ENCODE measurements around the gene SERHL2.
"Not testable (repeated sequence)": the region's sequence is repeated elsewhere in the genome, so short reads cannot be mapped to it uniquely, and the experiment has no call there.

SERHL2 gene

DNA sequence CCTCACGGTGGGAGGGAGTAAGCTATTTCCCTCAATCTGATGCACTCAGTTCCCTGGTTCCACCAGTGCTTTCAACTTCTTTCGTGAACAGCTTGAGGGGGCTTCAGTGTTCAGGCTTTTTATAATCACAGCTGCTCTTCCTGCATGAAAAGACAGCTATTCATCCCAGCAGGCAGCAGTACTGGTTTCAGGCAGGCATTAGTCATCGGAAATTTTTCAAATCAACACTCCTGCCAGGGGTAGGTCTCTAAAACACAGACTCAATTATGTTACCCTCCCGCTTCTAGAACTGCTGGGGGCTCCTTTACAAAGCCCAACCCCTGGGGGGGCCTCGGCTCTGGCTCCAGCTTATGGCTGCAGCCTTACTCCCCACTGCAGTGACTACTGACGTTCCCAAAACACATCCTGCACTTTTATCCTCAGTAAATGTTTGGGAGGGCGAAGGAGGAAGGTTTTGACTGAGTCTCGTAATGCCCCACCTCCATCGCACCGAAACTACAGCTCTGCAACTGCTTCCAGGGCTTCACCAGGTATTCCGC lies 55.1 kb downstream of the SERHL2 start:
- no peak for FAIRE-seq

DNA sequence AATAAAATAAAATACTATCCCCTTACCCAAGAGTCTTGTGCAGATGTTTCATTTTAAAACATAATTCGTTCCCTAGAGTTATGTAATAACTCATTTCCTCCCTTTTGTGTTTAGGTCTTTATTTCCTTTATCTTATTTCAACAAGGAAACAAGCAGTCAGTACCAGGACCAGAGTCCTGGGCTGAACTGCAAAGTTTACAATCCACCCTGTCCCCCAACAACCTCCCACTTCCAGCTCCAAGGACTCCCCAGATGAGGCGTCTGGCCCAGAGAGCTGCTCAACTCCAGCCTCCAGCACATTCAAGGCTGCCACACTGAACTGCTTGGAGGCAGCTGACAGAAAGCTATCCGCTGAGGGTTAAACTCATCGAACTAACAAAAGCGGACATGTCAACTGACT lies 56.4 kb downstream of the SERHL2 start:
- FAIRE-seq: no peak

DNA sequence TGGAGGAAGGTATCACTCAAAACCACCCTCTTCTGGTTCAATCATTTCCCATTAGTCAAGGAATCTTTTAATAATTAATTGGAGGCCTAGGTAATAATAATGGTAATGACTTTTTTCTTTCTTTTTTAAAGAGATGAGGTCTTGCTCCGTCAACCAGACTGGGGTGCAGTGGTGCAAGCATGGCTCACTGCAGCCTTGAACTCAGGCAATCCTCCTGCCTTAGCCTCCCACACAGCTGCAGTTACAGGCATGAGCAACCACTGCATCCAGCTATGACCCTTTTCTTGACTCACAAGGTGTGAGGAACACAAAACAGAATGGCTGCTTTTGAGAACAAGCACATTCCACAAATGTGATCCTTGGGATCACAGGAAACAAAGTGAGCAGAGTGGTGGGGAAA lies 57.3 kb downstream of the SERHL2 start:
- FAIRE-seq: no peak

- no peak for FAIRE-seq
Observed at GRCh38 chr22:42612336-42612735, 58.6 kb downstream of the SERHL2 start.

DNA sequence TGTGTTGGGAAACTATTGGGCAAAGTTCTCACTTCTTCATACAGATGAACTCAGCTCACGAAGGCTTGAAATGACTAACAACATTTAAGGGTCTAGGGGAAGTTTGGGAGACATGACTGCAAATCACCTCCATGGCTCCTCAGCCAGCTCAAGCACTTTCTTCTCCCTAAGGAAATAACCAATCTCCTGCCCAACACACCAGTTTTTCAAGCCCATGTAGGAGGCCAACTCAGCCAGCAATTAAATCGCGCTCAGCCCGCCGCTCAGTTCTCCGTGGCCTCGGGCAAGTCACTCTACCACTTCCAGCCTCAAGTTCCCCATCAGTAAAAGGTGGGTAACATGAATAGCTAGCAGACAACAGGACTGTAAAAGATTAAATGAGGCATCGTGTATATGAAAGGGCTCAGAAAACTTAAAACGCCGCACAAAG lies 60.1 kb downstream of the SERHL2 start:
- FAIRE-seq: no peak

GRCh38 chr22:42614312-42615091 lies 60.7 kb downstream of the SERHL2 start, which contains the start of gene POLDIP3:
Gene POLDIP3, minus strand, starts transcription at chr22:42614883. Its CDS starts 26 bp downstream, at chr22:42614857.
- peak; percentile 96 for FAIRE-seq

- FAIRE-seq: no peak
Observed at GRCh38 chr22:42615092-42615859, 61.5 kb downstream of the SERHL2 start.

GRCh38 chr22:42615860-42616175 lies 62.1 kb downstream of the SERHL2 start:
- not testable (repeated sequence) for FAIRE-seq

GRCh38 chr22:42617155-42617983 lies 63.6 kb downstream of the SERHL2 start:
- FAIRE-seq: no peak

DNA sequence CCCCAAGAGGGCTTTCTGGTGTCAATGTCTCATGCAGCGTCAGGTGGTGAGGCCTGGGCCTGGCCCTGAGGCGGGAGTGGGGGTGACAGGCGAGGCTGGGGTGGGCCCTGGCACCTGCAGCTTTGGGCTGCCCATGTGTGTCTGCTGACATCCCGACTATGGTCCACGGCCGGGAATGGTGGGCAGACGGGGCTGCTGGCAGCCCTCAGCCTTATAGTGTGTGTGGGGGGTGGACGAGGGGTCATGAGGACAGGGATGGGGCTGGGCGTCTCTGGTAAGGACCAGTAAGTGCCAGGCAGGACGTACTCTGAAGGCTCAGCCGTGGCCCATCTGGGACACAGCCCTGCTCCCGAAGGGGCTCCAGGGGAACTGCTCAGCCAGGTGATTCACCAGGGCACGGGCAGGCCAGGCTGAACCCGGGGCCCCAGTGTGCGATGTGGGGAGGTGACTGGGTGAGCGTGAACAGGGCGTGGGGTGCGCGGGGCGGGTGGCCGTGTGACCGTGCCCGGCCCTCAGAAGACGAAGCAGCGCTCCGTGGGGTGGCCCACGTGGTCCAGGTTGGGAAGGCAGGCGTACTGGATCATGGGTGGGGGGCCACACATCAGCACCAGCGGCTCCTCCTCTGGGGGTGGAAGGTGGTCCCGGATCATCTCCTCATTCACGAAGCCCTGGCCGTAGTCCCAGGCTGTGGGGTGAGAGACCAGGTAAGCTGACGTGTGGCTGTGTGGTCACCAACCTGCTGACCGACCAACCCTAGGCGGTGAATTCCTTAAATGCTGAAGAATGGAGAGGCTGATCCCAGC lies 65.7 kb downstream of the SERHL2 start:
- FAIRE-seq: no peak

DNA sequence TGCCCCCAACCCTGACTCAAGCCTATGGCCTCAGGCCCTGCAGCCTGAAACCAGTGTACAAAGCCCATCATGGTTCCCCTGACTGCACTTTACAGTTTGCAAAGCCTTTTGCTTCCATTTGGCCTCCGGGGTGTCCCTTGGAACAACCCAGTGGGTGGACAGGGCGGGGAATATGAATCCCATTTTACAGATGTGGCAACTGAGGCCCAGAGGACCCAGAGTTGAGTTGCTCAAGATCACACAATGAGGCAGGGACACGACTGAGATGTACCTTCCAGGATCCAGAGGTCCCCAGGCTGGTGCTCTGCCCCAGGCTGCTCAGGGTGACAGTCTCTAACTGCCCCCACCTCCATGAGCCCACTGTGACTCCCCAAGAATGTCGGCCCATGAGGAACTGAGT lies 66.3 kb downstream of the SERHL2 start:
- FAIRE-seq: no peak

DNA sequence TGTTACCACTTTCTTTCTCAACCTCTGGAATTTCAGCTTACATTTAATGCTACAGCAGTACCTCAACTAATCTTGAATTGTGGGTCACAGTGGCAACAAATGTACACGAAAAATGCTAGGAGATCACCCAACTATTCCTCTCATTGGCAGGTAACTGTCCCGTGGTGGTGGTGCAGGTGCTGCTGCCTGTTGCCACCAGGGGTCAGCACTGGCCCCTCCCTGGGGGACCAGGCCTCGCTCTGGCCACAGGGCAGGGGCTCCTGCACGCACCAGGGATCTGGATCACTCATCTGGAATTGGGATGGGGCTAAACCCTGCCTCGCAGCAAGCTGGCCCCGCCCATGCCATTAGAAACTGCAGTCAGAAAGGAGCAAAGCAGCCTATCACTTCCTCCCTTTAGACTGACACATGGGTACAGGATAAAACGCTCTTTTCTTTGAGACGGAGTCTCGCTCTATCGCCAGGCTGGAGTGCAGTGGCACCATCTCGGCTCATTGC lies 67.8 kb downstream of the SERHL2 start:
- FAIRE-seq: peak; percentile 50

DNA sequence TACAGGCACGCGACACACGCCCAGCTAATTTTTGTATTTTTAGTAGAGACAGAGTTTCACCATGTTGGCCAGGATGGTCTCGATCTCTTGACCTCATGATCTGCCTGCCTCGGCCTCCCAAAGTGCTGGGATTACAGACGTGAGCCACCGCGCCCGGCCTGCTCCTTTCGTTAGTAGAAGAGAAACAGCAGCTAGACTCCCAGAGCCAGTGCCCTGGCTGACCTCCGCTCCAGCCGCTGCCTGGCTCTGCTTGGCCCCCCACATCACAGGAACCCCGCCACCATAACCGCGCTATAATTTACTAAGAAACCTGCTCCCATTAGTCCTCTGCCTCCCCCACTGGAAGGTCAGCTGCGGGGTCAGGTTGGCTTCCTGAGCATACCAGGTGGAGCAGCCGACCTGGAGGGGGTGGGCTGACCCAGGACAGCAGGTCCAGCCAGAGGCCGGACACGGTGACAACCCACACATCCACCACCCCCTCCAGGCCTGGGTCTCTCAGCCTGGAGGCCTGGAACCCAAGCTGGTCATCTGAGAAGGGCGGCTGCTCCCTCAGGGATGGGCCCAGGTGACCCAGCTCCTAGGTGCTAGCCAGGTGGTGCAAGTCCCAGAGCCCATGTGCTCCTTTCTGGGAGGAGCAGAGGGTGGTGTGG lies 68.4 kb downstream of the SERHL2 start:
- no peak for FAIRE-seq

- FAIRE-seq: no peak
Observed at GRCh38 chr22:42623301-42623751, 69.6 kb downstream of the SERHL2 start.

All from G401.6 (cell line).